Measurements from ENCODE around the gene RBPJ.

GRCh38 chr4:26474551-26474950 lies 153.7 kb downstream of the RBPJ start:
- TF ChIP-seq, protein P1, sequence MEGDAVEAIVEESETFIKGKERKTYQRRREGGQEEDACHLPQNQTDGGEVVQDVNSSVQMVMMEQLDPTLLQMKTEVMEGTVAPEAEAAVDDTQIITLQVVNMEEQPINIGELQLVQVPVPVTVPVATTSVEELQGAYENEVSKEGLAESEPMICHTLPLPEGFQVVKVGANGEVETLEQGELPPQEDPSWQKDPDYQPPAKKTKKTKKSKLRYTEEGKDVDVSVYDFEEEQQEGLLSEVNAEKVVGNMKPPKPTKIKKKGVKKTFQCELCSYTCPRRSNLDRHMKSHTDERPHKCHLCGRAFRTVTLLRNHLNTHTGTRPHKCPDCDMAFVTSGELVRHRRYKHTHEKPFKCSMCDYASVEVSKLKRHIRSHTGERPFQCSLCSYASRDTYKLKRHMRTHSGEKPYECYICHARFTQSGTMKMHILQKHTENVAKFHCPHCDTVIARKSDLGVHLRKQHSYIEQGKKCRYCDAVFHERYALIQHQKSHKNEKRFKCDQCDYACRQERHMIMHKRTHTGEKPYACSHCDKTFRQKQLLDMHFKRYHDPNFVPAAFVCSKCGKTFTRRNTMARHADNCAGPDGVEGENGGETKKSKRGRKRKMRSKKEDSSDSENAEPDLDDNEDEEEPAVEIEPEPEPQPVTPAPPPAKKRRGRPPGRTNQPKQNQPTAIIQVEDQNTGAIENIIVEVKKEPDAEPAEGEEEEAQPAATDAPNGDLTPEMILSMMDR (IDR thresholded peaks at IDR 0.05) = no peak
- TF ChIP-seq POLR2A (IDR thresholded peaks at IDR 0.05) = no peak
